ENCODE measurements around the gene TMEM94.

TMEM94 gene

DNA sequence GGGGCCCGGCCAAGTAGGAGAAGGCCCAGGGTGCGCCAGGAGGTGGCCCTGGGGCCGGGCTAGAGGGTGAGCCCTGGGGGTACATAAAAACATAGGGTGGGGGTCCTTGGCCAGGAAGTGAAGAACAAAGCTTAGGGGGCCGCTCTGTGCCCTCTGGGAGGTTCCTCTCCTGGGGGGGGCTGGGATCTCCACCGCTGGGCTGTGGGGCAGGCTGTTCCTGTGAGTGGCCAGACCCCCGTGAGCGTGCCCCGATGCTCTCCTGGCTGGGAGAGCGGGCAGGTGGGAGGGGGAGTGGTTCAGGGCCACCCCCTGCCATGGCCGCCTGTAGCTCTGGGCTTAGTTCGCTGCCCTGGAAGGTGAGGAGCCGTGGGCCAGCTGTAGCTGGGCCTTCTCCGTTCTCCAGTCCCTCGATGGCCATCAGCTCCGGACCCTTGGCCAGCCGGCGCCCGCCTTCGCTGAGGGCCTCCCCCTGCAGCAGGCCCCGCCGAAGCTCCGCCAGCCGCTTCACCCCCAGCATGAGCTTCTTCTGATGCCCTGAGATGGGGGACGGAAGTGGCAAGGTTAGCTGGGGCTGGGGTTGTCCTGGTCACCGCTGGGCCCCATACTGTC, 46.4 kb downstream of the TMEM94 start:
- no peak overlapping the region for H3K4me2 ChIP-seq (ENCODE audit: low read length)
- H3K27me3 ChIP-seq (ENCODE audit: control insufficient read depth, insufficient read depth, low read length): no peaks in the 10 kb centered on the region
- H3K79me2 ChIP-seq: no peaks in the 10 kb centered on the region
- peaks cover 3% of the 10 kb centered on the region for H3K4me1 ChIP-seq
- no peaks in the 10 kb centered on the region for H3K36me3 ChIP-seq (ENCODE audit: control insufficient read depth, insufficient read depth, low read length)
- no peak overlapping the region for H2AFZ ChIP-seq
- H3K4me3 ChIP-seq (ENCODE audit: low read depth, low read length): no peak overlapping the region
- H3K27ac ChIP-seq: no peak overlapping the region
- H3K9ac ChIP-seq: no peak overlapping the region
- no peak for TF ChIP-seq CTCF (IDR thresholded peaks at IDR 0.05)
- no peaks in the 10 kb centered on the region for H3K9me3 ChIP-seq (ENCODE audit: control insufficient read depth, low read length)

DNA sequence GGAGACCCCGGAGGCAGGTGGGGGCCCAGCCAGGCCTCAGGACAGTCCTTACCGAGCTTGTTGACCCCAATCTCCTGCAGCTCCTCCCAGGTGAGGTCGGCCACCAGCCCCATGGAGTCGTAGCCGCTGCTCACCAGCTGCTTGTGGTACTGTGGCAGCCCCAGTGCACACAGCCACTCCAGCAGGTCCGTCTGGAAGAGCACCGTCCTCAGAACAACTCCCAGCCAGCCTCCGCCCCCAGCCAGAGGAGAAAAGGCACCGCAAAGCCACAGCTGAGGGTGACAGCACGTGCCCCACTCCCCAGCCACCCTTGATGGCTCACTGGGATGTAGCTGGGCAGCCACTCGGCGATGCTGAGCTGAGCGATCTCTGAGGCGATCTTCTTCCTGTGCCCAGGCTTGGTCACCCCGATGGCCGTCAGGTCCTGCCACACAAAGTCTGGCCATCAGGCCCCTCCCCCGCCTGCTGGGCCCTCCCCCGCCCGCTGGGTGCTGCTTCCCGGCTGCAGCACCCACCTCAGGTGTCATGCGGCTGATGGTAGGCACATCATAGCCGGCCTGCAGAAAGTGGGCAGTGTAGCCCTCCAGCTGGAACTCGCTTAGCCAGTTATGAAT, 47.0 kb downstream of the TMEM94 start:
- H3K27me3 ChIP-seq (ENCODE audit: control insufficient read depth, insufficient read depth, low read length): no peaks in the 10 kb centered on the region
- no peak overlapping the region for H3K4me3 ChIP-seq (ENCODE audit: low read depth, low read length)
- H3K36me3 ChIP-seq (ENCODE audit: control insufficient read depth, insufficient read depth, low read length): no peaks in the 10 kb centered on the region
- no peak for TF ChIP-seq CTCF (IDR thresholded peaks at IDR 0.05)
- no peak overlapping the region for H3K9ac ChIP-seq
- no peaks in the 10 kb centered on the region for H3K9me3 ChIP-seq (ENCODE audit: control insufficient read depth, low read length)
- H2AFZ ChIP-seq: no peak overlapping the region
- H3K27ac ChIP-seq: no peak overlapping the region
- peaks cover 3% of the 10 kb centered on the region for H3K4me1 ChIP-seq
- no peaks in the 10 kb centered on the region for H3K79me2 ChIP-seq
- no peak overlapping the region for H3K4me2 ChIP-seq (ENCODE audit: low read length)

- no peak for TF ChIP-seq CTCF (IDR thresholded peaks at IDR 0.05)
- peaks cover 5% of the 10 kb centered on the region for H3K4me1 ChIP-seq
- H3K36me3 ChIP-seq (ENCODE audit: control insufficient read depth, insufficient read depth, low read length): no peaks in the 10 kb centered on the region
- H3K27me3 ChIP-seq (ENCODE audit: control insufficient read depth, insufficient read depth, low read length): no peaks in the 10 kb centered on the region
- H3K9ac ChIP-seq: no peak overlapping the region
- H3K4me2 ChIP-seq (ENCODE audit: low read length): no peak overlapping the region
- no peak overlapping the region for H3K27ac ChIP-seq
- no peaks in the 10 kb centered on the region for H3K79me2 ChIP-seq
- no peak overlapping the region for H3K4me3 ChIP-seq (ENCODE audit: low read depth, low read length)
- no peaks in the 10 kb centered on the region for H3K9me3 ChIP-seq (ENCODE audit: control insufficient read depth, low read length)
- H2AFZ ChIP-seq: no peak overlapping the region
These were observed 47.5 kb downstream of the TMEM94 start for GRCh38 chr17:75503976-75504346.

GRCh38 chr17:75504347-75505151, 48.1 kb downstream of the TMEM94 start:
- H2AFZ ChIP-seq: no peak overlapping the region
- H3K4me2 ChIP-seq (ENCODE audit: low read length): no peak overlapping the region
- TF ChIP-seq CTCF (IDR thresholded peaks at IDR 0.05): peak; percentile 65
- H3K4me3 ChIP-seq (ENCODE audit: low read depth, low read length): no peak overlapping the region
- peaks cover 10% of the 10 kb centered on the region for H3K4me1 ChIP-seq
- no peaks in the 10 kb centered on the region for H3K36me3 ChIP-seq (ENCODE audit: control insufficient read depth, insufficient read depth, low read length)
- H3K9ac ChIP-seq: no peak overlapping the region
- H3K27me3 ChIP-seq (ENCODE audit: control insufficient read depth, insufficient read depth, low read length): no peaks in the 10 kb centered on the region
- H3K9me3 ChIP-seq (ENCODE audit: control insufficient read depth, low read length): no peaks in the 10 kb centered on the region
- no peak overlapping the region for H3K27ac ChIP-seq
- no peaks in the 10 kb centered on the region for H3K79me2 ChIP-seq
